Right lobe of liver (tissue), 6 donors: ENCODE data around the gene GNB1L. TPM values are rescaled to one million over a fixed set of nuclear protein-coding genes. Genes with fewer than 3 reads are reported as not detected.

Source experiments
- ATAC-seq, 4 donors: fragments of 200-7000 bp; cut with Tn5 transposase; one replicate each; pipeline ENCODE4 v1.9.1; 2020; ENCODE audit warnings: mild to moderate bottlenecking in 4 of 4, moderate library complexity in 4 of 4
- DNase-seq, 3 donors: peaks; one replicate each; pipeline ENCODE4 v3.0.0-alpha.2; 2020
- H3K27ac ChIP-seq, 3 donors: fragments of 200-600 bp; one replicate each; pipeline ENCODE4 v1.8.0; 2022
- H3K27me3 ChIP-seq, 2 donors: fragments of 200-600 bp; one replicate each; pipeline ENCODE4 v1.8.0; 2022
- H3K36me3 ChIP-seq, 4 donors: fragments of 200-600 bp; sonication (generic) in 1 of 4; one replicate each; pipeline versions ENCODE4 v1.5.1 to v1.8.0; 2017 to 2022; ENCODE audit warnings: control low read depth in 1 of 4
- H3K4me1 ChIP-seq, 4 donors: fragments of 200-600 bp; sonication (generic) in 1 of 4; one replicate each; pipeline versions ENCODE4 v1.5.1 to v1.8.0; 2017 to 2022; ENCODE audit warnings: control low read depth in 1 of 4
- H3K4me3 ChIP-seq, 3 donors: fragments of 200-600 bp; one replicate each; pipeline ENCODE4 v1.8.0; 2022
- H3K9me3 ChIP-seq, 4 donors: fragments of 200-600 bp; sonication (generic) in 1 of 4; one replicate each; pipeline versions ENCODE4 v1.5.1 to v1.8.0; 2017 to 2022; ENCODE audit warnings: control low read depth in 1 of 4
- POLR2A ChIP-seq: fragments of 450-650 bp; IDR thresholded peaks from one replicate; pipeline ENCODE4 v1.6.1; 2017; ENCODE audit warnings: antibody characterized with exemption, mild to moderate bottlenecking
- WGBS: methylation state at CpG from one replicate; pipeline ENCODE4 v1.1.6; 2018; ENCODE audit warnings: low coverage, low lambda C conversion rate; ENCODE audit not compliant: insufficient coverage; ENCODE audit errors: missing lambda C conversion rate; 5-methylcytosine and 5-hydroxymethylcytosine counted together
- intact Hi-C, 2 donors: fragments of 100-400 bp; cut with DNase I; formaldehyde crosslinking; loops; one replicate each; pipeline versions ENCODE4 v1.11.2 to v1.14.1; 2022
- total RNA-seq, 6 experiments: library from RNA; depleted of rRNA in 2 of 6; stranded (reverse); fragments of >200 nt in 2 of 6; fragmentation: NEBNext Ultra II Directional in 3 of 6; extraction: Animal tissue kit (Norgen Biotek cat#: 25700) in 3 of 6; gene quantifications; one replicate each; pipeline versions ENCODE4 v1.1.0 to v1.2.4, GENCODE V29; 2016 to 2023
- TF ChIP-seq, protein P1 (sequence below), 4 donors: fragments of 200-600 bp in 3 of 4; fragments of 450-650 bp in 1 of 4; IDR thresholded peaks; one replicate each; pipeline versions ENCODE4 v1.5.1 to v1.8.0; 2016 to 2022; ENCODE audit warnings: antibody characterized with exemption in 4 of 4, mild to moderate bottlenecking in 2 of 4
- donor health status: DM: no; HTN: yes; CAD: no.
- donor health status: DM: no; HTN: no; CAD: no.
- donor health status: DM: no; HTN: no; CAD: no.
- donor health status: DM: no; HTN: yes; CAD: no.
- donor health status: DM: no; HTN: yes; CAD: no.

Gene GNB1L
- total RNA-seq, 6 experiments from 2014 or later: 1.4 to 3.2 (median 2.7) TPM

DNA sequence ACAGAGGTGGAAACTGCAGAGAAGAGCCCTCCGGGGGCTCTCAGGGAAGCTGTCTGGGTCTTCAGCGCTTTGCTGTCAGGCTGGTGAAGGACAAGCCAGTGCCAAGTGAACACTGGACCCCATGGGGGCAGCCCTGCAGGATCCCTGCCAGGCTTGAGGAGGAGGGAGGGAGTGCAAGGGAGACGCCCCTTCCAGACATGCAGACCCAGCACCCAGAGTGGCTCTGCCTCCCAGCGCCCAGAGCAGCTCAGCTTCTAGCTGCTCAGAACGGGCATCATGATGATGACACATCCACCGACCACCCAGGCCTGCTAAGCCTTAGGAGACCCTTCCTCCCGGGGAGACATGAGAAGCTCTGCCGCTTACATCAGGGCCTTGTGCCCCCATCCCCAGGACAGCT is 54.4 kb downstream of the GNB1L start:
- Histone ChIP-seq H3K27me3 (no peaks in the 10 kb centered on the region), H3K4me3 (no peak overlapping the region), H3K4me1 (no peaks in the 10 kb centered on the region), H3K27ac (no peak overlapping the region), H3K36me3 (no peaks in the 10 kb centered on the region), H3K9me3 (no peaks in the 10 kb centered on the region)
- intact Hi-C loops: no loop called here
- DNase-seq: peak in 2 of 3 donors; percentile 11 to 44
- 83% methylated on average over 4 of the region's 8 CpGs for WGBS
- no peak for ATAC-seq
- no peak for TF ChIP-seq POLR2A
- TF ChIP-seq, protein P1, sequence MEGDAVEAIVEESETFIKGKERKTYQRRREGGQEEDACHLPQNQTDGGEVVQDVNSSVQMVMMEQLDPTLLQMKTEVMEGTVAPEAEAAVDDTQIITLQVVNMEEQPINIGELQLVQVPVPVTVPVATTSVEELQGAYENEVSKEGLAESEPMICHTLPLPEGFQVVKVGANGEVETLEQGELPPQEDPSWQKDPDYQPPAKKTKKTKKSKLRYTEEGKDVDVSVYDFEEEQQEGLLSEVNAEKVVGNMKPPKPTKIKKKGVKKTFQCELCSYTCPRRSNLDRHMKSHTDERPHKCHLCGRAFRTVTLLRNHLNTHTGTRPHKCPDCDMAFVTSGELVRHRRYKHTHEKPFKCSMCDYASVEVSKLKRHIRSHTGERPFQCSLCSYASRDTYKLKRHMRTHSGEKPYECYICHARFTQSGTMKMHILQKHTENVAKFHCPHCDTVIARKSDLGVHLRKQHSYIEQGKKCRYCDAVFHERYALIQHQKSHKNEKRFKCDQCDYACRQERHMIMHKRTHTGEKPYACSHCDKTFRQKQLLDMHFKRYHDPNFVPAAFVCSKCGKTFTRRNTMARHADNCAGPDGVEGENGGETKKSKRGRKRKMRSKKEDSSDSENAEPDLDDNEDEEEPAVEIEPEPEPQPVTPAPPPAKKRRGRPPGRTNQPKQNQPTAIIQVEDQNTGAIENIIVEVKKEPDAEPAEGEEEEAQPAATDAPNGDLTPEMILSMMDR (IDR thresholded peaks at IDR 0.05): no peak

DNA sequence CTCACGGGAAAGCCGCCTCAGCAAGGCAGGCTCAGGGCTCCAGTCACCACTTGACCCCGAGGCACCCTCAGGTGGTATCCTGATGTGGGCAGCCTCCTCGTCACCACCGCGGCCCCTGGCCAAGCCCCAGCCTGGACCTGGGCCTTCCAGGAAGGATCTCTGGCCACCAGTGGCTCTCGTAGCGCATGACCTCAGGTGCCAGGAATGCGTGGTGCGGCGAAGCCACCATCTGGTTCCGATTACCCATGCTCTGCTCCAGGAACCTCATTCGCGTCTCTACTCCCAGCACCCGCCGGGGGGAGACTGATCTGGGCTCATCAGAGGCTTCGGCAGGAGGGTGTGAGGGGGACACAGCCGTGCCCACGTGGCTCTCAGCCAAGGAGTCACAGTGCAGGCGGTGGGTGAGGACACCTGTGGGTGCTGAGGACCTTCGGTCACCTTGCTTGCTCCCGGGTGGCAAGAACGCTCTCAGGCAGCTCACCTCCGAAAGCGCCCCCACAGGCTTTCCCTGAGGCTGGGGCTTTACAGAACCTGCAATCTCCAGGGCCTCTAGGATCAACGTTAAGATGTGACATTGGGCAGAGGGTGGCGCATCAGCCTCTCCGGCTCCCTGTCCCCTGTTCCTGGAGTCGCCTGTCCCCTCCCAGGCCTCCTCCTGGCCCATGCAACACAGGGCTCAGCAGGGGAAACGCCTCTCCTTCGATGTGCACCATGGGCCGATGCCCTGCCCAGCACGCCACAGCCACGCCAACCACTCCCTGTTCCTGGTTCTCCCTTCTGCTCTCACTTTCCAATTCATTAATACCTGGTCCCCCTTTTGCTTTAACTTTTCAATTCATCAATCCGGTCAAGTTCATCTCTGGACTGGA is 55.1 kb downstream of the GNB1L start:
- peak in 2 of 3 donors; percentile 15 to 47 for DNase-seq
- no peaks in the 10 kb centered on the region for H3K9me3 ChIP-seq
- no peaks in the 10 kb centered on the region for H3K4me1 ChIP-seq
- H3K27ac ChIP-seq: no peak overlapping the region
- H3K27me3 ChIP-seq: no peaks in the 10 kb centered on the region
- no peak for ATAC-seq
- H3K36me3 ChIP-seq: no peaks in the 10 kb centered on the region
- intact Hi-C loops: no loop called here
- no peak overlapping the region for H3K4me3 ChIP-seq
- TF ChIP-seq, protein P1 (IDR thresholded peaks at IDR 0.05): no peak
- no peak for TF ChIP-seq POLR2A
- 100% methylated on average over 3 of the region's 35 CpGs for WGBS

DNA sequence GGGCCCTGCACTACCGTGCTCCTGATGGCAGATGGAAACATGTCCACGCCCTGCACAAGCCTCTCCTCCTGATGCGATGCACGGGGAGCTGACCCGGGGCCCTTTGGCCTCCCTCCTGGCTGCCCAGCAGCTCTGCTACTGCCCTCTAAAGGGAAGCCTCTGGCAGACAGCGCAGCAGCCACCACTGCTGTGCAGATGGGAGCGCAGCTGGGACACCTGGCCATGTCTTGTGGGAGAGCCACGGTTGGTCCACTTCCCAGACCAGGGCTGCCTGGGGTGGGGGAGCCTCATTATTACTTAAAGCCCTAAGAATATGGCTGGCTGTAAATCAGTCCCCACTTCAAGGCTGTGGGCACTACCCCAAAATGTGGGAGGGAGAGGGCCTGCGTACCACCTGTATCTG is 55.8 kb downstream of the GNB1L start:
- Histone ChIP-seq H3K27me3 (no peaks in the 10 kb centered on the region), H3K4me1 (no peaks in the 10 kb centered on the region), H3K4me3 (no peak overlapping the region), H3K27ac (no peak overlapping the region), H3K36me3 (no peaks in the 10 kb centered on the region), H3K9me3 (no peaks in the 10 kb centered on the region)
- intact Hi-C loops: no loop called here
- ATAC-seq (no peak), DNase-seq (peak in 2 of 3 donors; percentile 12 to 42)
- WGBS: 100% methylated on average over 1 of the region's 9 CpGs
- TF ChIP-seq, protein P1 (IDR thresholded peaks at IDR 0.05): no peak
- no peak for TF ChIP-seq POLR2A

DNA sequence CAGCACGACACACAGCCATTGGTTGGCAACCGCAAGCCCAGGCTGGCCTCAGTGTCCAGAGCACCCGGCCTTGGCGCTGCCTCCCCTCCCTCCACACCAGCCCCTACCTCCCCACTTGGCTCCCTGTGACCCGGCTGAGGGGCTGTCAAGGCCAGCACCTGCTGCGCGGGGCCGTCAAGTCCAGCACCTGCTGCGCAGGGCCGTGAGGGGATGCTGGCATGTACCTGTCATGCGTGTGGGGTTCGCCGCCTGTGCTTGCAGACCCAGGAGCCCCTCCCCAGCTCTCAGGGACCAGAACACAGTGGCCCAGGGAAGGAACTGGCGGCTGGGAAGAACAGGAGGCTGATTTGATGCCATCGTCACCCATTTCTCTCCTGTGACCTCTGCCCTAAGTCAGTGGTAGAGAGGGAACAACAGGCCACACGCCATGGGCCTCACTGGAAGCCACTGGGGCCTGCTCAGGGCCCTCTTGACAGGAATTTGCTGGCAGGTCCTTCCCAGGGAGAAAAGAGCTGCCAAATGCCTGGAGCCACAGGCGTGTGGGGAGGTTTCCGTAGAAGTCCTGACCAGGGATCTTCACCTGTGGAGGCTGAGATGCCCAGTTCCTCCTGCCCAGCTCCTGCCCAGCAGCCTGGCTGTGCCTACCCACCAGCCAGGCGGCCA is 56.5 kb downstream of the GNB1L start:
- H3K4me3 ChIP-seq: no peak overlapping the region
- no CpG with 5 or more reads among the region's 19 CpGs for WGBS
- no peak overlapping the region for H3K27ac ChIP-seq
- no peaks in the 10 kb centered on the region for H3K36me3 ChIP-seq
- DNase-seq (peak in 2 of 3 donors; percentile 13 to 40), ATAC-seq (peak in 1 of 4 donors; percentile 7)
- no peaks in the 10 kb centered on the region for H3K4me1 ChIP-seq
- TF ChIP-seq POLR2A: no peak
- TF ChIP-seq, protein P1 (IDR thresholded peaks at IDR 0.05): no peak
- no peaks in the 10 kb centered on the region for H3K27me3 ChIP-seq
- H3K9me3 ChIP-seq: no peaks in the 10 kb centered on the region
- intact Hi-C loops: no loop called here
